ENCODE data around the gene GRK5.

DNA sequence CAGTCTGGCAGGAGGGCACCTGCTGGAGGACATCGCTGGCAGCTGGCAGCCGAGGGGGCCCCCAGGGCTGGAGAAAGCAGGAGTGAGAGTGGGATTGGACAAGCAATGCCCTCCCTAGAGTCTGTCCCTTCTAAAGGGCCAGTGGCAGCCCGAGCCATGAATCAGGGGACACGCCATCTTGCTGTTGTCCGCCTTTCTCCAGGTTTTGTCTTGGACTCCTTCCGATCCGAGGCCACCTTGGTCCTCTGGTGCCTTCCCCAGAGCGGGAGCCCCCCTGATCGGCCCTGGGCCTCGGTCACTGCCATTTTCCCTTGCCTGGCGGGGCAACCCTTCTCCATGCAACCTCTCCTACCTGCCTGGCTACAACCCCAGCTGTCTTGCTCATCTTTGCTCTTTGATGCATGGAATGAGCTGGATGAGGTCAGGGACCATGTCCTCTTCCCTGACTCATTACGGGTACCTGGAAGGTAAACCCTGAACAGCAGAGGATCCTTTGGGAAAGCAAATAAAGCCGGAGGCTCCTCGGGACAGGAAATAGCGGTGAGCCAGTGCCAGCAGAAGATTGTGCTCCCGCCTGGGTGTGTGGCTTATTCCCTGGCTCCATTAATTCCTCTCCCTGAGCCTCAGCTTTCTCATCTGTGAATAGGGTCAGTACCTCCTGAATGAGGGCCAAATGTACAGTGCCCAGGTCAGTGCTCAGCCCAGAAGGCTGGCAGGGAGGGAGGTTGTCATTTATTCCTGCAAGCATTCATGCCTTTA is 112.0 kb downstream of the GRK5 start:
- TF ChIP-seq, protein P1, sequence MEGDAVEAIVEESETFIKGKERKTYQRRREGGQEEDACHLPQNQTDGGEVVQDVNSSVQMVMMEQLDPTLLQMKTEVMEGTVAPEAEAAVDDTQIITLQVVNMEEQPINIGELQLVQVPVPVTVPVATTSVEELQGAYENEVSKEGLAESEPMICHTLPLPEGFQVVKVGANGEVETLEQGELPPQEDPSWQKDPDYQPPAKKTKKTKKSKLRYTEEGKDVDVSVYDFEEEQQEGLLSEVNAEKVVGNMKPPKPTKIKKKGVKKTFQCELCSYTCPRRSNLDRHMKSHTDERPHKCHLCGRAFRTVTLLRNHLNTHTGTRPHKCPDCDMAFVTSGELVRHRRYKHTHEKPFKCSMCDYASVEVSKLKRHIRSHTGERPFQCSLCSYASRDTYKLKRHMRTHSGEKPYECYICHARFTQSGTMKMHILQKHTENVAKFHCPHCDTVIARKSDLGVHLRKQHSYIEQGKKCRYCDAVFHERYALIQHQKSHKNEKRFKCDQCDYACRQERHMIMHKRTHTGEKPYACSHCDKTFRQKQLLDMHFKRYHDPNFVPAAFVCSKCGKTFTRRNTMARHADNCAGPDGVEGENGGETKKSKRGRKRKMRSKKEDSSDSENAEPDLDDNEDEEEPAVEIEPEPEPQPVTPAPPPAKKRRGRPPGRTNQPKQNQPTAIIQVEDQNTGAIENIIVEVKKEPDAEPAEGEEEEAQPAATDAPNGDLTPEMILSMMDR (conservative IDR thresholded peaks at IDR 0.05; ENCODE audit: low read depth, low read length) = no peak
- no peak for TF ChIP-seq EZH2 (IDR thresholded peaks at IDR 0.05; ENCODE audit: borderline replicate concordance, low read depth, low read length, poor library complexity, severe bottlenecking)
